ENCODE data around the gene EPHA4.

The EPHA4 gene

GRCh38 chr2:221546505-221547225 is 25.4 kb downstream of the EPHA4 start:
- WGBS (ENCODE audit: insufficient coverage), result no CpG with 5 or more reads among the region's 2 CpGs
- Histone ChIP-seq H3K4me1 (ENCODE audit: control extremely low read depth in 1 of 4, control insufficient read depth in 4 of 4, insufficient read depth in 4 of 4, low read length in 3 of 4) (no peaks in the 10 kb centered on the region), H3K27me3 (replicated peaks in 2 of 5; ENCODE audit: control insufficient read depth in 4 of 5, insufficient read depth in 5 of 5, low read length in 4 of 5) (no peaks in the 10 kb centered on the region), H3K27ac (ENCODE audit: insufficient read depth in 1 of 2, low read depth in 1 of 2, low read length in 2 of 2, poor library complexity in 1 of 2, severe bottlenecking in 2 of 2) (no peak overlapping the region), H3K9me3 (ENCODE audit: control extremely low read depth in 1 of 5, control insufficient read depth in 4 of 5, insufficient read depth in 2 of 5, low read depth in 1 of 5, low read length in 4 of 5) (no peaks in the 10 kb centered on the region), H3K36me3 (ENCODE audit: control insufficient read depth in 4 of 4, insufficient read depth in 4 of 4, low read length in 3 of 4) (no peaks in the 10 kb centered on the region), H3K4me3 (ENCODE audit: control insufficient read depth in 1 of 7, extremely low read depth in 1 of 7, insufficient read depth in 4 of 7, low read depth in 2 of 7, low read length in 6 of 7) (no peak overlapping the region)
- no peak for DNase-seq
- ChIA-PET POLR2A (no interaction called here), CTCF (no interaction called here)

DNA sequence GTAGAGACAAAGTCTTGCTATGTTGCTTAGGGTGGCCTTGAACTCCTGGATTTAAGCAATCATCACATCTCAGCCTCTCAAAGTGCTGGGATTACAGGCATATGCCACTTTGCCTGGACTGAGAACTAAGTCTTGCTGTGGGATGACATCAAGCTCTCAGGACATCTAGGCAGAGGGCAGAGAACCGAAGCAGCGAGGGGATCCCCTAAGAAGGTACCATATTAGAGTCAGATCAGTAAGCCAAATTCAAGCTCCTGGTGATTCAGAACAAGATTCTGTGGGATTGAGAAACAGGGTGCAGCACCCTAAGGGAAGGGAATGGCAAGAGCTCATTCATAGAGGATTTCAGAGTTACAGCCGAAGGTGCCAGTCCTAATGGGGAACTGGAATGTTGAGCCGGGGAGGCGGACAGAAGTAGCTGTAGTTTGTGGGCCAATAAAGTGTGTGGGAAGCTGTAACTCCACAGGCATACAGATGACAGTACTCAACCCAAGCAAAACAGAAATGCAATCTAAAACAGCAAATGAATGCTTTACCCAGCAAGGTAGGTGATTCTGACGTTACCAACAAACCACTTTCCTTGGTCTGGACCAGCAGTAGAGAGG is 30.9 kb downstream of the EPHA4 start:
- ChIA-PET CTCF (no interaction called here), POLR2A (no interaction called here)
- Histone ChIP-seq H3K27me3 (replicated peaks in 2 of 5; ENCODE audit: control insufficient read depth in 4 of 5, insufficient read depth in 5 of 5, low read length in 4 of 5) (no peaks in the 10 kb centered on the region), H3K4me3 (ENCODE audit: control insufficient read depth in 1 of 7, extremely low read depth in 1 of 7, insufficient read depth in 4 of 7, low read depth in 2 of 7, low read length in 6 of 7) (no peak overlapping the region), H3K27ac (ENCODE audit: insufficient read depth in 1 of 2, low read depth in 1 of 2, low read length in 2 of 2, poor library complexity in 1 of 2, severe bottlenecking in 2 of 2) (no peak overlapping the region), H3K9me3 (ENCODE audit: control extremely low read depth in 1 of 5, control insufficient read depth in 4 of 5, insufficient read depth in 2 of 5, low read depth in 1 of 5, low read length in 4 of 5) (no peaks in the 10 kb centered on the region), H3K36me3 (ENCODE audit: control insufficient read depth in 4 of 4, insufficient read depth in 4 of 4, low read length in 3 of 4) (no peaks in the 10 kb centered on the region), H3K4me1 (ENCODE audit: control extremely low read depth in 1 of 4, control insufficient read depth in 4 of 4, insufficient read depth in 4 of 4, low read length in 3 of 4) (no peaks in the 10 kb centered on the region)
- WGBS (ENCODE audit: insufficient coverage), result 96% methylated on average over 2 of the region's 6 CpGs
- no peak for DNase-seq

- DNase-seq, result no peak
- POLR2A ChIA-PET, result no interaction called here
- no peak overlapping the region for H3K4me3 ChIP-seq (ENCODE audit: control insufficient read depth in 1 of 7, extremely low read depth in 1 of 7, insufficient read depth in 4 of 7, low read depth in 2 of 7, low read length in 6 of 7)
- H3K9me3 ChIP-seq (ENCODE audit: control extremely low read depth in 1 of 5, control insufficient read depth in 4 of 5, insufficient read depth in 2 of 5, low read depth in 1 of 5, low read length in 4 of 5), result no peaks in the 10 kb centered on the region
- H3K36me3 ChIP-seq (ENCODE audit: control insufficient read depth in 4 of 4, insufficient read depth in 4 of 4, low read length in 3 of 4), result no peaks in the 10 kb centered on the region
- WGBS (ENCODE audit: insufficient coverage), result 97% methylated on average over 4 of the region's 4 CpGs
- H3K27ac ChIP-seq (ENCODE audit: insufficient read depth in 1 of 2, low read depth in 1 of 2, low read length in 2 of 2, poor library complexity in 1 of 2, severe bottlenecking in 2 of 2), result no peak overlapping the region
- CTCF ChIA-PET, result no interaction called here
- no peaks in the 10 kb centered on the region for H3K4me1 ChIP-seq (ENCODE audit: control extremely low read depth in 1 of 4, control insufficient read depth in 4 of 4, insufficient read depth in 4 of 4, low read length in 3 of 4)
- no peaks in the 10 kb centered on the region for H3K27me3 ChIP-seq (replicated peaks in 2 of 5; ENCODE audit: control insufficient read depth in 4 of 5, insufficient read depth in 5 of 5, low read length in 4 of 5)
These were observed 32.9 kb downstream of the EPHA4 start for GRCh38 chr2:221539246-221539645.

GRCh38 chr2:221535824-221536223 is 36.3 kb downstream of the EPHA4 start:
- Histone ChIP-seq H3K4me1 (ENCODE audit: control extremely low read depth in 1 of 4, control insufficient read depth in 4 of 4, insufficient read depth in 4 of 4, low read length in 3 of 4) (no peaks in the 10 kb centered on the region), H3K27ac (ENCODE audit: insufficient read depth in 1 of 2, low read depth in 1 of 2, low read length in 2 of 2, poor library complexity in 1 of 2, severe bottlenecking in 2 of 2) (no peak overlapping the region), H3K27me3 (replicated peaks in 2 of 5; ENCODE audit: control insufficient read depth in 4 of 5, insufficient read depth in 5 of 5, low read length in 4 of 5) (no peaks in the 10 kb centered on the region), H3K4me3 (ENCODE audit: control insufficient read depth in 1 of 7, extremely low read depth in 1 of 7, insufficient read depth in 4 of 7, low read depth in 2 of 7, low read length in 6 of 7) (no peak overlapping the region), H3K36me3 (ENCODE audit: control insufficient read depth in 4 of 4, insufficient read depth in 4 of 4, low read length in 3 of 4) (no peaks in the 10 kb centered on the region), H3K9me3 (ENCODE audit: control extremely low read depth in 1 of 5, control insufficient read depth in 4 of 5, insufficient read depth in 2 of 5, low read depth in 1 of 5, low read length in 4 of 5) (no peaks in the 10 kb centered on the region)
- ChIA-PET POLR2A (no interaction called here), CTCF (no interaction called here)
- no peak for DNase-seq
- WGBS (ENCODE audit: insufficient coverage), result 93% methylated on average over 2 of the region's 2 CpGs

GRCh38 chr2:221533299-221533698 is 38.8 kb downstream of the EPHA4 start:
- CTCF ChIA-PET, result no interaction called here
- POLR2A ChIA-PET, result no interaction called here

DNA sequence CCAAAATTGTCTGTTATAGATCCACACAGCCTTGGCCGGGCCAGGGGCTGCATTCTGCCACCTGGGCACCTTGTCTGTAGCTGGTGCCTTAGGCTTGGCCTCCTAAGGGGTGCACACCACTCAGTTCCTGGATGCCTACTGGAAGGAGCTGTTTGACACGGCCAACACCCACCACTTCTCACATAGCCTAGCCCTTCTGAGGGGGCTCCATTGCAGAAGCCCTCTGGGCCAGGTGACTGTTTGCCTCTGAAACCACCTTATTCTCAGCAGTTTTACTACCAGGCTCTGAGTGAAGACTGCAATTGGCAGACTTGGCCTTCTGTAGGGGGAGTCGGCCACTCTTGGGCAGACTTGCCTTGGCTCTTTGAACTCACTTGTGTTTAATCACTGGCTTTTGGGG is 39.5 kb downstream of the EPHA4 start:
- H3K36me3 ChIP-seq (ENCODE audit: control insufficient read depth in 4 of 4, insufficient read depth in 4 of 4, low read length in 3 of 4), result no peaks in the 10 kb centered on the region
- H3K4me1 ChIP-seq (ENCODE audit: control extremely low read depth in 1 of 4, control insufficient read depth in 4 of 4, insufficient read depth in 4 of 4, low read length in 3 of 4), result peaks cover 0 to 1% (median 0%) of the 10 kb centered on the region in 4 experiments
- DNase-seq, result no peak
- 96% methylated on average over 2 of the region's 3 CpGs for WGBS (ENCODE audit: insufficient coverage)
- ChIA-PET POLR2A (no interaction called here), CTCF (no interaction called here)
- no peak overlapping the region for H3K4me3 ChIP-seq (ENCODE audit: control insufficient read depth in 1 of 7, extremely low read depth in 1 of 7, insufficient read depth in 4 of 7, low read depth in 2 of 7, low read length in 6 of 7)
- H3K27ac ChIP-seq (ENCODE audit: insufficient read depth in 1 of 2, low read depth in 1 of 2, low read length in 2 of 2, poor library complexity in 1 of 2, severe bottlenecking in 2 of 2), result no peak overlapping the region
- H3K9me3 ChIP-seq (ENCODE audit: control extremely low read depth in 1 of 5, control insufficient read depth in 4 of 5, insufficient read depth in 2 of 5, low read depth in 1 of 5, low read length in 4 of 5), result no peaks in the 10 kb centered on the region
- H3K27me3 ChIP-seq (replicated peaks in 2 of 5; ENCODE audit: control insufficient read depth in 4 of 5, insufficient read depth in 5 of 5, low read length in 4 of 5), result no peaks in the 10 kb centered on the region

More at GRCh38 chr2:221533299-221533698, 38.8 kb downstream of the EPHA4 start:
- 100% methylated on average over 3 of the region's 6 CpGs for WGBS (ENCODE audit: insufficient coverage)
- Histone ChIP-seq H3K9me3 (ENCODE audit: control extremely low read depth in 1 of 5, control insufficient read depth in 4 of 5, insufficient read depth in 2 of 5, low read depth in 1 of 5, low read length in 4 of 5) (no peaks in the 10 kb centered on the region), H3K36me3 (ENCODE audit: control insufficient read depth in 4 of 4, insufficient read depth in 4 of 4, low read length in 3 of 4) (no peaks in the 10 kb centered on the region), H3K27ac (ENCODE audit: insufficient read depth in 1 of 2, low read depth in 1 of 2, low read length in 2 of 2, poor library complexity in 1 of 2, severe bottlenecking in 2 of 2) (no peak overlapping the region), H3K4me3 (ENCODE audit: control insufficient read depth in 1 of 7, extremely low read depth in 1 of 7, insufficient read depth in 4 of 7, low read depth in 2 of 7, low read length in 6 of 7) (no peak overlapping the region), H3K27me3 (replicated peaks in 2 of 5; ENCODE audit: control insufficient read depth in 4 of 5, insufficient read depth in 5 of 5, low read length in 4 of 5) (no peaks in the 10 kb centered on the region), H3K4me1 (ENCODE audit: control extremely low read depth in 1 of 4, control insufficient read depth in 4 of 4, insufficient read depth in 4 of 4, low read length in 3 of 4) (no peaks in the 10 kb centered on the region)
- no peak for DNase-seq

DNA sequence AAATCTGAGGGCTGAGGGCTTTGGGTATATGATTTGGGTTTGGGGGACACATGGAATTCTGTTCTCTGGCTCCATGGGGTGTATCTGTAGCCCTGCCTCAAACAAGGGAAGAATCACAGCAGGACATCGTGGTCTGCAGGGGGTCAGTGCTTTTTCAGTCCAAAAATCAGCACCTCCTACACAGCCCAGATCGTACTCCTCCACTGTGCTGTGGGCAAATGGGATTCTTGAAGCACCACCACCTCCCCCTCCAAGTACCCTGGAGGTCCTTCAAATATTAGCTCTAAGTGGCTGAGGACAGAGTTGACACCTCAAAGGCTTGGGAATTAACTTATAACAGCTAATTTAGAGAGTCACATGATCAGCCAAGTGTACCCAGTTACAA is 41.5 kb downstream of the EPHA4 start:
- Histone ChIP-seq H3K4me1 (ENCODE audit: control extremely low read depth in 1 of 4, control insufficient read depth in 4 of 4, insufficient read depth in 4 of 4, low read length in 3 of 4) (peaks cover 0 to 3% (median 0%) of the 10 kb centered on the region in 4 experiments), H3K27ac (ENCODE audit: insufficient read depth in 1 of 2, low read depth in 1 of 2, low read length in 2 of 2, poor library complexity in 1 of 2, severe bottlenecking in 2 of 2) (no peak overlapping the region), H3K4me3 (ENCODE audit: control insufficient read depth in 1 of 7, extremely low read depth in 1 of 7, insufficient read depth in 4 of 7, low read depth in 2 of 7, low read length in 6 of 7) (no peak overlapping the region), H3K27me3 (replicated peaks in 2 of 5; ENCODE audit: control insufficient read depth in 4 of 5, insufficient read depth in 5 of 5, low read length in 4 of 5) (no peaks in the 10 kb centered on the region), H3K9me3 (ENCODE audit: control extremely low read depth in 1 of 5, control insufficient read depth in 4 of 5, insufficient read depth in 2 of 5, low read depth in 1 of 5, low read length in 4 of 5) (no peaks in the 10 kb centered on the region), H3K36me3 (ENCODE audit: control insufficient read depth in 4 of 4, insufficient read depth in 4 of 4, low read length in 3 of 4) (no peaks in the 10 kb centered on the region)
- ChIA-PET POLR2A (no interaction called here), CTCF (interaction anchor here (0.7 to 1.2 kb wide), 4 partner anchors 8 to 101 kb away, joined by 3 to 4 read pairs (median 4); no protein-coding TSS in a partner anchor)
- 100% methylated on average over 1 of the region's 2 CpGs for WGBS (ENCODE audit: insufficient coverage)
- no peak for DNase-seq

Data from common myeloid progenitor, CD34-positive (primary cell).